Epithelial cell of esophagus (primary cell): ENCODE measurements around the gene HELZ.

Source experiments
- DNase-seq: peaks from one replicate; pipeline ENCODE4 v3.0.0; 2010; ENCODE audit warnings: low read depth
- H3K4me3 ChIP-seq: 2 replicates; pipeline ENCODE4 v1.5.1; 2011; ENCODE audit warnings: mild to moderate bottlenecking, low read length, control low read depth
- CTCF ChIP-seq: IDR thresholded peaks from 2 replicates; pipeline ENCODE4 v1.5.1; 2011; ENCODE audit warnings: low read depth, mild to moderate bottlenecking, low read length, control low read depth, inconsistent platforms; ENCODE audit not compliant: insufficient read depth; ENCODE audit errors: missing control alignments

The HELZ gene

GRCh38 chr17:67227488-67227887 lies 17.5 kb downstream of the HELZ start:
- no peak overlapping the region for H3K4me3 ChIP-seq
- no peak for TF ChIP-seq CTCF
- DNase-seq = no peak

GRCh38 chr17:67225316-67225715 lies 19.7 kb downstream of the HELZ start:
- H3K4me3 ChIP-seq = no peak overlapping the region
- no peak for TF ChIP-seq CTCF
- DNase-seq = no peak

GRCh38 chr17:67224736-67225135 lies 20.3 kb downstream of the HELZ start:
- no peak overlapping the region for H3K4me3 ChIP-seq
- TF ChIP-seq CTCF = no peak
- no peak for DNase-seq

- no peak overlapping the region for H3K4me3 ChIP-seq
Measured at GRCh38 chr17:67223924-67224323, 21.1 kb downstream of the HELZ start.

DNA sequence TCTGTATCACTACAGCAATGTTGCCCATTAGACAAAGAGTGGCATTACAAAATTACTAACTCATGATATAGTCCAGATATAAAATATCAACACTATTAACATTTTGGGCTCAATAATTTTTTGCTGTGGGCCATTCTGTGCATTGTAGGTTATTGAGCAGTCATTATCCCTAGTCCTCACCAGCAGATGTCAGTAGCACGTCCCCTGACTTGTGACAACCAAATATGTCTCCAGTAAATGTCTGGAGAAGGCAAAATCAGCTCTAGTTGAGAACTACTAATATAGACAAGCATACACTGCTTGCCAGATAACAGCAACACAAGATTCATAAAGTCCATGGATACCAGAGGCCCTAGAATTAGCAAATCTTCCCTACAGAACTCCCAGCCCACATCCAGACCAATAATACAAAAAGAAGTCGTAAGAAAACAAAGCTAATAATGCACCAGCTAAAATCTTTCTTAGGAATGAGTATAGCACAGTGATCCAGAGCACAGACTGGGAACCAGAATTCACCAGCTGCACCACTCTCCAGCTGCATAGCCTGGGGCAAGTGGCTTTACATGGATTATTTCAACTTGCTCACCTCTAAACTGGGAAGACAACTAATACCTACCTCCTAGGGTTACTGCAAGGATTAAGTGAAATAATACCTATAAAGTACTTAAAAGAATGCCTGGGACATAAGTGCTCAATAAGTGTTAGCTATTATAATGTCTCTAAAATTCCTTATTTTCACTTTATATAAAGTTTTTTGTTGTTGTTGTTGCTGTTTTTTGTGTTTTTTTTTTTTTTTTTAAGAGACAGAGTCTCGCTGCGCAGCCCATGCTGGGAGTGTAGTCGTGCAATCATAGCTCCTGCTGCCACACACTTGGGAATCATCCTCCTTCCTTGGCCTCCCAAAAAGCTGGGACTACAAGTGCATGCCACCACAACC lies 23.7 kb downstream of the HELZ start:
- no peak overlapping the region for H3K4me3 ChIP-seq
- peak; percentile 57 for TF ChIP-seq CTCF
- DNase-seq = peak; percentile 46

More at GRCh38 chr17:67223924-67224323, 21.1 kb downstream of the HELZ start:
- DNase-seq = no peak
- TF ChIP-seq CTCF = no peak

GRCh38 chr17:67218385-67218950 lies 26.5 kb downstream of the HELZ start:
- no peak overlapping the region for H3K4me3 ChIP-seq
- DNase-seq = peak; percentile 75
- no peak for TF ChIP-seq CTCF

- DNase-seq = no peak
- no peak overlapping the region for H3K4me3 ChIP-seq
- TF ChIP-seq CTCF = no peak
Measured at GRCh38 chr17:67217446-67217845, 27.6 kb downstream of the HELZ start.
